SU-DHL-6 (cell line): Measurements from ENCODE around the gene FGF19.

ENCODE experiments used
- H2AFZ ChIP-seq: fragments of 200-600 bp; sonication (generic); 2 replicates; pipeline ENCODE4 v1.6.1; 2014; ENCODE audit warnings: low read depth, mild to moderate bottlenecking, moderate library complexity, mixed read lengths, antibody characterized with exemption, low read length; ENCODE audit not compliant: severe bottlenecking
- H3F3A ChIP-seq: fragments of 200-600 bp; shearing (Covaris generic); 2 replicates; pipeline ENCODE4 v1.6.0; 2016; ENCODE audit warnings: antibody characterized with exemption, mild to moderate bottlenecking; ENCODE audit not compliant: insufficient read depth
- H3K27ac ChIP-seq: fragments of 200-600 bp; sonication (generic); 2 replicates; pipeline ENCODE4 v1.5.1; 2016; ENCODE audit warnings: low read depth, mild to moderate bottlenecking, low read length, moderate library complexity, mixed read lengths
- H3K27me3 ChIP-seq: fragments of 200-600 bp; sonication (generic), shearing (Covaris generic); 2 replicates; pipeline ENCODE4 v1.6.0; 2014; ENCODE audit warnings: mild to moderate bottlenecking, low read length
- H3K36me3 ChIP-seq: fragments of 200-600 bp; sonication (generic); 2 replicates; pipeline ENCODE4 v1.6.1; 2014; ENCODE audit warnings: mild to moderate bottlenecking, low read length, mixed read lengths
- H3K4me2 ChIP-seq: fragments of 300-600, 200-600 bp; shearing (Covaris generic), sonication (generic); 2 replicates; pipeline ENCODE4 v1.6.0; 2014; ENCODE audit warnings: low read length, low read depth, mild to moderate bottlenecking; ENCODE audit not compliant: poor library complexity, severe bottlenecking
- H3K4me3 ChIP-seq: fragments of 200-600 bp; sonication (generic); 2 replicates; pipeline ENCODE4 v1.5.1; 2014; ENCODE audit warnings: antibody characterized with exemption, low read length, mild to moderate bottlenecking, mixed read lengths; ENCODE audit not compliant: insufficient read depth, poor library complexity, severe bottlenecking
- H3K79me2 ChIP-seq: fragments of 200-600 bp; sonication (generic); 2 replicates; pipeline ENCODE4 v1.6.1; 2014; ENCODE audit warnings: mild to moderate bottlenecking, low read length, moderate library complexity; ENCODE audit not compliant: insufficient read depth
- H3K9ac ChIP-seq: fragments of 200-600 bp; sonication (generic); 2 replicates; pipeline ENCODE4 v1.7.0; 2014; ENCODE audit warnings: mild to moderate bottlenecking, low read length
- H3K9me2 ChIP-seq: fragments of 200-600 bp; sonication (generic); replicated peaks from 2 replicates; pipeline ENCODE4 v1.6.1; 2014; ENCODE audit warnings: low read length; ENCODE audit not compliant: insufficient read depth
- H3K9me3 ChIP-seq: fragments of 200-600 bp; sonication (generic); 2 replicates; pipeline ENCODE4 v1.6.1; 2014; ENCODE audit warnings: low read length, mixed read lengths; ENCODE audit not compliant: insufficient read depth
- H4K20me1 ChIP-seq: fragments of 200-600 bp; sonication (generic); 2 replicates; pipeline ENCODE4 v1.6.1; 2014; ENCODE audit warnings: low read depth, mild to moderate bottlenecking, antibody characterized with exemption, low read length, moderate library complexity, mixed read lengths
- EZH2phosphoT487 ChIP-seq: fragments of 200-600 bp; sonication (generic), shearing (Covaris generic); conservative IDR thresholded peaks from 2 replicates; pipeline ENCODE4 v1.6.1; 2018; ENCODE audit warnings: mild to moderate bottlenecking, antibody characterized with exemption, low read length, moderate library complexity, mixed read lengths
- TF ChIP-seq, protein P1 (sequence below): fragments of 200-600 bp; sonication (generic); IDR thresholded peaks from one replicate; pipeline ENCODE4 v1.5.1; 2017; ENCODE audit warnings: antibody characterized with exemption, mild to moderate bottlenecking, low read length, moderate library complexity; ENCODE audit not compliant: insufficient read depth, poor library complexity, severe bottlenecking

The FGF19 gene

DNA sequence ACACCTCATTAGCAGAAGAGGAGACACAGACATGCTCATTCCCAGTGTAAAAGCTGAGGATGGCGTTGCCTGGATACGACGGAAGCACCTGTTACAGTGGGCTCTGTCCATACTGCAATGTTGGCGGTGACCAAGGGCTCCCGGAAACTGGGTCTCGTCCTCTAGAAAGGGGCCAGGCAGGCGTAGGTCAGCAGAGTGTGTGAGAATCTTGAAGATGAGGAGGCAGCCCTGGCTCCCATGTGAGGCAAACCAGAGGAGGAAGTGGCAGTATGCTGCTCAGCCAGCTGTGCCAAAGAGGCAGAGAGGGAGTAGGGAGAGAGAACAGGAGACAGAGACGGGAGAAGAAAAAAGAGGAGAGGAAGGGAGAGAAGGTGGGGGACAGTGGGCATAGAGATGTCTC, 38.9 kb downstream of the FGF19 start:
- Histone ChIP-seq H3K36me3 (no peaks in the 10 kb centered on the region), H3K27me3 (no peaks in the 10 kb centered on the region), H4K20me1 (no peaks in the 10 kb centered on the region), H3K79me2 (no peaks in the 10 kb centered on the region), H3K4me3 (no peak overlapping the region), H3K27ac (no peak overlapping the region), H3F3A (no peaks in the 10 kb centered on the region), H2AFZ (no peak overlapping the region), H3K9me2 (no peaks in the 10 kb centered on the region), H3K9me3 (no peaks in the 10 kb centered on the region), H3K4me2 (no peak overlapping the region), H3K9ac (no peak overlapping the region)
- TF ChIP-seq, protein P1, sequence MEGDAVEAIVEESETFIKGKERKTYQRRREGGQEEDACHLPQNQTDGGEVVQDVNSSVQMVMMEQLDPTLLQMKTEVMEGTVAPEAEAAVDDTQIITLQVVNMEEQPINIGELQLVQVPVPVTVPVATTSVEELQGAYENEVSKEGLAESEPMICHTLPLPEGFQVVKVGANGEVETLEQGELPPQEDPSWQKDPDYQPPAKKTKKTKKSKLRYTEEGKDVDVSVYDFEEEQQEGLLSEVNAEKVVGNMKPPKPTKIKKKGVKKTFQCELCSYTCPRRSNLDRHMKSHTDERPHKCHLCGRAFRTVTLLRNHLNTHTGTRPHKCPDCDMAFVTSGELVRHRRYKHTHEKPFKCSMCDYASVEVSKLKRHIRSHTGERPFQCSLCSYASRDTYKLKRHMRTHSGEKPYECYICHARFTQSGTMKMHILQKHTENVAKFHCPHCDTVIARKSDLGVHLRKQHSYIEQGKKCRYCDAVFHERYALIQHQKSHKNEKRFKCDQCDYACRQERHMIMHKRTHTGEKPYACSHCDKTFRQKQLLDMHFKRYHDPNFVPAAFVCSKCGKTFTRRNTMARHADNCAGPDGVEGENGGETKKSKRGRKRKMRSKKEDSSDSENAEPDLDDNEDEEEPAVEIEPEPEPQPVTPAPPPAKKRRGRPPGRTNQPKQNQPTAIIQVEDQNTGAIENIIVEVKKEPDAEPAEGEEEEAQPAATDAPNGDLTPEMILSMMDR = no peak
- TF ChIP-seq EZH2phosphoT487 = no peak

DNA sequence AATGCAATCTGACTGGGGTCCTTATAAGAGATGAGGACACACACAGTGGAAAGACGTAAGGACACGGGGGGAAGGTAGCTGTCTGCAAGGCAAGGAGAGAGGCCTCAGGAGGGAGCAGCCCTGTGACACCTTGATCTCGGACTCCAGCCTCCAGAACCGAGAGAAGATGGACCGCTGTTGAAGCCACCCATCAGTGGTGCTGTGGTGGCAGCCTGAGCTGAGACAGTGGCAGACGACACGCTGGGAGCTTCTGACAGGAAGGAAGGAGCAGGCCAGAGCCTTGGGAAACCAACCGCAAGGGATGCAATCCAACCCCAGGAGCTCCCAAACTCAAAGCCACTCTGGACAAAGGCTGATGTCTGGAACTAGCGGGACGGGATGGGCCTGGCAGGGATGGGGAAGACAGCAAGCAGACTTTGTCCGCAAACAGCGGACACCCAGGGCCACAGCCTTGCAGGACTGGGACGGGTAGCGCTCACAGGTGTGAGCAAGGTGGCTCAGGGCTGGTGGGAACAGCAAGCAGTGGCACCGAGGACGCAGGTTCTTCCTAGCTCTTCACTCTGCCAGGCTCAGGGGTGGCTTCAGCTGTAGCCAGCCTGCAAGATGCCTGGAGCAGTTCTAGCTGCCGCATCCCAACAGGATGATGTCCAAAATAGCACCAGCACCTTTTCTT, 39.6 kb downstream of the FGF19 start:
- no peaks in the 10 kb centered on the region for H3K79me2 ChIP-seq
- no peak overlapping the region for H3K4me2 ChIP-seq
- no peak overlapping the region for H3K9ac ChIP-seq
- no peaks in the 10 kb centered on the region for H4K20me1 ChIP-seq
- no peak overlapping the region for H3K4me3 ChIP-seq
- TF ChIP-seq, protein P1 = no peak
- TF ChIP-seq EZH2phosphoT487 = no peak
- H2AFZ ChIP-seq = no peak overlapping the region
- H3K36me3 ChIP-seq = no peaks in the 10 kb centered on the region
- H3K9me2 ChIP-seq = no peaks in the 10 kb centered on the region
- no peaks in the 10 kb centered on the region for H3F3A ChIP-seq
- H3K27me3 ChIP-seq = no peaks in the 10 kb centered on the region
- H3K9me3 ChIP-seq = no peaks in the 10 kb centered on the region
- no peak overlapping the region for H3K27ac ChIP-seq

DNA sequence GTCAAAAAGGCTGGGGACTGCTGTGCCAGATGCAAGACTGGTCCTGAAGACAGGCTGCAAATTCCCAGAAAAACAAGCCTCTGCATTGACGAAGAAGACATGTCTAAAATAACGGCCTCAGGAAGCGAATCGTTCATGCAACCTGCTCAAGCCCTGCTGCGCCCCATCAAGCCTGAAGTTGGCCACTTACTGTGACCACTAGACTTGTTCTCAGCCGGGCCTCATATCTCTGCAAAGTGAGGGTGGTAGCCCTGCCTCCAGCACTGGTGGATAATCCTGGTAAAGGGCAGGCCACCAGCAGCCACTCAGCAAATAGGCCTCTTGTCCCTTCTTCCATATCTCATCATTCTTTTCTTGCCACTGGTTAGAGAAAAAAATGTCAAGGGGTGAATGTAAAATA, 40.5 kb downstream of the FGF19 start:
- no peaks in the 10 kb centered on the region for H3K9me2 ChIP-seq
- no peak overlapping the region for H3K27ac ChIP-seq
- H3K9me3 ChIP-seq = no peaks in the 10 kb centered on the region
- H3K9ac ChIP-seq = no peak overlapping the region
- no peaks in the 10 kb centered on the region for H4K20me1 ChIP-seq
- TF ChIP-seq, protein P1 = no peak
- no peaks in the 10 kb centered on the region for H3K36me3 ChIP-seq
- H2AFZ ChIP-seq = no peak overlapping the region
- no peaks in the 10 kb centered on the region for H3K27me3 ChIP-seq
- no peak overlapping the region for H3K4me3 ChIP-seq
- no peak overlapping the region for H3K4me2 ChIP-seq
- H3K79me2 ChIP-seq = no peaks in the 10 kb centered on the region
- H3F3A ChIP-seq = no peaks in the 10 kb centered on the region
